K562 (cell line): ENCODE results near the gene AGPAT1. TPM values are rescaled to one million over a fixed set of nuclear protein-coding genes. Genes with fewer than 3 reads are reported as not detected.

Experiments used
- ADNP ChIP-seq: fragments of 200-800 bp; sonication (Bioruptor generic); IDR thresholded peaks from 2 replicates; pipeline ENCODE4 v1.6.1; 2016; ENCODE audit warnings: missing genetic modification characterization, missing compliant biosample characterization
- CBFA2T3 ChIP-seq: fragments of 450-650 bp; IDR thresholded peaks from 2 replicates; pipeline ENCODE4 v1.6.1; 2017
- CHD1 ChIP-seq: fragments of 200-600 bp; sonication (generic); IDR thresholded peaks from one replicate; pipeline ENCODE4 v1.6.1; 2012; ENCODE audit warnings: mild to moderate bottlenecking, moderate library complexity, low read length, inconsistent platforms
- ELF4 ChIP-seq: fragments of 450-650 bp; formaldehyde crosslinking; IDR thresholded peaks from 2 replicates; pipeline ENCODE4 v1.4.0; 2022; ENCODE audit warnings: missing genetic modification characterization
- ETV6 ChIP-seq, 3 experiments: fragments of 150-350 bp in 1 of 3; sonication (generic) in 1 of 3; formaldehyde crosslinking in 1 of 3; IDR thresholded peaks; 2 replicates each; pipeline versions ENCODE4 v1.6.1 to v1.8.0; 2014 to 2022; ENCODE audit warnings: borderline replicate concordance in 2 of 3, low read depth in 2 of 3, antibody characterized with exemption in 1 of 3, low read length in 1 of 3, mild to moderate bottlenecking in 1 of 3, missing genetic modification reagents in 1 of 3
- ILK ChIP-seq: fragments of 450-650 bp; IDR thresholded peaks from 2 replicates; pipeline ENCODE4 v1.6.1; 2016; ENCODE audit warnings: missing genetic modification characterization, low read depth, mild to moderate bottlenecking, missing compliant biosample characterization, moderate library complexity, borderline replicate concordance
- KAT8 ChIP-seq: fragments of 450-650 bp; IDR thresholded peaks from 2 replicates; pipeline ENCODE4 v1.6.1; 2016; ENCODE audit warnings: low read depth, mild to moderate bottlenecking
- RFX1 ChIP-seq: fragments of 450-650 bp; IDR thresholded peaks from 2 replicates; pipeline ENCODE4 v1.6.1; 2016; ENCODE audit warnings: mild to moderate bottlenecking, moderate library complexity
- SAP30 ChIP-seq: fragments of 200-600 bp; sonication (generic); IDR thresholded peaks from 2 replicates; pipeline ENCODE4 v1.6.1; 2012; ENCODE audit warnings: borderline replicate concordance, low read depth, mild to moderate bottlenecking, moderate library complexity, low read length, control low read depth, inconsistent platforms; ENCODE audit not compliant: insufficient read depth, poor library complexity, severe bottlenecking
- TSC22D4 ChIP-seq: fragments of 450-650 bp; IDR thresholded peaks from 2 replicates; pipeline ENCODE4 v1.6.1; 2016; ENCODE audit warnings: missing genetic modification characterization, missing biosample characterization, control low read depth
- XRCC4 ChIP-seq: IDR thresholded peaks from one replicate; pipeline ENCODE4 v1.6.1; 2011; ENCODE audit not compliant: insufficient read depth, insufficient read length; ENCODE audit errors: extremely low read depth
- ZNF124 ChIP-seq: sonication (generic); formaldehyde crosslinking; IDR thresholded peaks from 2 replicates; pipeline ENCODE4 v1.8.1; 2022; ENCODE audit warnings: missing genetic modification reagents
- ZNF263 ChIP-seq: sonication (generic); formaldehyde crosslinking; IDR thresholded peaks from 2 replicates; pipeline ENCODE4 v1.8.0; 2022; ENCODE audit warnings: mild to moderate bottlenecking, missing genetic modification reagents, borderline replicate concordance
- ZNF586 ChIP-seq: fragments of 450-650 bp; formaldehyde crosslinking; conservative IDR thresholded peaks from 2 replicates; pipeline ENCODE4 v1.4.0; 2020; ENCODE audit warnings: mild to moderate bottlenecking, moderate library complexity
- polyA plus RNA-seq, 8 experiments: library from polyadenylated mRNA; depleted of rRNA in 4 of 8; stranded (reverse) in 5 of 8; unstranded in 3 of 8; fragments of >200 nt; fragmentation: Nextera tagmentation in 2 of 8; fragmentation: Illumina TruSeq in 1 of 8; extraction: Ambion mirVana in 2 of 8; extraction: Trizol in 1 of 8; gene quantifications; 2 replicates each; pipeline versions ENCODE4 v1.2.1 to v1.2.3, GENCODE V29; 2011 to 2014; ENCODE audit warnings: inconsistent platforms in 1 of 8, missing spikeins in 1 of 8
- total RNA-seq, 7 experiments: library from RNA; depleted of rRNA in 6 of 7; stranded (reverse); fragments of >200 nt in 6 of 7; fragmentation: Illumina TruSeq in 2 of 7; extraction: Trizol in 2 of 7; gene quantifications; 2 replicates each; pipeline versions ENCODE4 v1.2.1 to v1.2.3, GENCODE V29; 2011 to 2021; ENCODE audit warnings: low replicate concordance in 1 of 7
- TF ChIP-seq, protein P1 (sequence below): sonication (generic); formaldehyde crosslinking; IDR thresholded peaks from 2 replicates; pipeline ENCODE4 v1.9.0; 2022; ENCODE audit warnings: mild to moderate bottlenecking, missing genetic modification reagents
- TF ChIP-seq, protein P2 (sequence below), 2 experiments: fragments of 200-800 bp in 1 of 2; sonication (Bioruptor generic) in 1 of 2; sonication (generic) in 1 of 2; formaldehyde crosslinking in 1 of 2; IDR thresholded peaks in 1 of 2; conservative IDR thresholded peaks in 1 of 2; 2 replicates each; pipeline versions ENCODE4 v1.5.0 to v1.6.1; 2016 to 2020; ENCODE audit warnings: missing compliant biosample characterization in 1 of 2, missing genetic modification characterization in 1 of 2, missing genetic modification reagents in 1 of 2
- TF ChIP-seq, protein P3 (sequence below): fragments of 450-650 bp; formaldehyde crosslinking; conservative IDR thresholded peaks from 2 replicates; pipeline ENCODE4 v1.4.0; 2022; ENCODE audit warnings: mild to moderate bottlenecking, missing genetic modification characterization
- TF ChIP-seq, protein P4 (sequence below): fragments of 450-650 bp; formaldehyde crosslinking; IDR thresholded peaks from 2 replicates; pipeline ENCODE4 v1.4.0; 2020; ENCODE audit warnings: mild to moderate bottlenecking, moderate library complexity
- TF ChIP-seq, protein P5 (sequence below): fragments of 250-450 bp; sonication (Bioruptor Pico); IDR thresholded peaks from 2 replicates; pipeline ENCODE4 v1.5.0; 2020; ENCODE audit warnings: mild to moderate bottlenecking, borderline replicate concordance

AGPAT1 gene
- total and polyA plus RNA-seq, 9 of the 15 experiments (the other 6 are each of a cell fraction or from before 2014, with no cell fraction given): 37.9 to 176 (median 69.4) TPM

DNA sequence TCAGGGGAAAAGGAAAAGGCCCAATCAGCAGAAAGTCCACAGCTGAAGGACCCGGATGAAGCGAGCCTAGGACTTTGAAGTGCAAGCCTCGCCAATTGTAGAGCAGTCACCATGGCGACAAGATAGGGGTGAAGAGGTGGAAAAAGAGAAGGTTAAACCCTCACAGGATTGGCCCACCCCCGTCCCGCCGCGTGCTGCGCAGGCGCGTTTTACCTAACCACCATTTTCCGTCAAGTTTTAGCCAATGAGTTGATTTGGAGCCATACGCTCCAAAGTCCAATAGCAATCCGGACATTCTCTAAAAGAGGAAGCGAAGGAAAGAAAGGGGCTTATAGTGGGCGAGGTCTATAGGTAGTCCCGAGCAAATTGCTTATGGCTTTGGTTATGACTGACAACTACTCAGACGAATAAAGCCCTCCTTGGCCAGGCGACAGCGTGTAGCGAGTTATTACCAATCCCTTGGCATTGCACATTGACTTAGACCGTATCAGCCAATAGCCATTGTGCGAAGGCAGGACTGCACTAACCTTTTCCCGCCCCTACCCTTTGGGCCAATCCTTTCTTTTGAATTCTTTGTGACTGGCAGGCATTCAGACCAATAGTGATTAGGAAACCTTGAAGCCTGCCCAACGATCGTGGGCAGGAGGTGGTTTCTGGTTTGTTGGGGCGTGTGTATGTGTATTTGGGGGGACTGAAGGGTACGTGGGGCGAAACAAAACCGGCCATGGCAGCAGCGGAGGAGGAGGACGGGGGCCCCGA lies 2.1 kb upstream of the AGPAT1 start, which contains the start of gene RNF5 (continued):
- TF ChIP-seq TSC22D4 (tag) (no peak), ZNF124 (CRISPR knock-in tag) (no peak), ADNP (tag) (no peak), RFX1 (peak; percentile 99), ILK (tag) (no peak), ELF4 (CRISPR knock-in tag) (no peak), ZNF263 (CRISPR knock-in tag) (no peak), CBFA2T3 (no peak), XRCC4 (no peak), CHD1 (peak; percentile 19), KAT8 (no peak), ZNF586 (CRISPR knock-in tag) (no peak), SAP30 (no peak), ETV6 (IDR thresholded peaks at IDR 0.05; ENCODE audit: borderline replicate concordance in 1 of 2, low read depth in 2 of 2, low read length in 1 of 2) (no peak), ETV6 (CRISPR knock-in tag; IDR thresholded peaks at IDR 0.05; ENCODE audit: borderline replicate concordance) (no peak)
- TF ChIP-seq, protein P1, sequence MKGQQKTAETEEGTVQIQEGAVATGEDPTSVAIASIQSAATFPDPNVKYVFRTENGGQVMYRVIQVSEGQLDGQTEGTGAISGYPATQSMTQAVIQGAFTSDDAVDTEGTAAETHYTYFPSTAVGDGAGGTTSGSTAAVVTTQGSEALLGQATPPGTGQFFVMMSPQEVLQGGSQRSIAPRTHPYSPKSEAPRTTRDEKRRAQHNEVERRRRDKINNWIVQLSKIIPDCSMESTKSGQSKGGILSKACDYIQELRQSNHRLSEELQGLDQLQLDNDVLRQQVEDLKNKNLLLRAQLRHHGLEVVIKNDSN: no peak
- TF ChIP-seq, protein P2, sequence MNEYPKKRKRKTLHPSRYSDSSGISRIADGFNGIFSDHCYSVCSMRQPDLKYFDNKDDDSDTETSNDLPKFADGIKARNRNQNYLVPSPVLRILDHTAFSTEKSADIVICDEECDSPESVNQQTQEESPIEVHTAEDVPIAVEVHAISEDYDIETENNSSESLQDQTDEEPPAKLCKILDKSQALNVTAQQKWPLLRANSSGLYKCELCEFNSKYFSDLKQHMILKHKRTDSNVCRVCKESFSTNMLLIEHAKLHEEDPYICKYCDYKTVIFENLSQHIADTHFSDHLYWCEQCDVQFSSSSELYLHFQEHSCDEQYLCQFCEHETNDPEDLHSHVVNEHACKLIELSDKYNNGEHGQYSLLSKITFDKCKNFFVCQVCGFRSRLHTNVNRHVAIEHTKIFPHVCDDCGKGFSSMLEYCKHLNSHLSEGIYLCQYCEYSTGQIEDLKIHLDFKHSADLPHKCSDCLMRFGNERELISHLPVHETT (CRISPR knock-in tag; conservative IDR thresholded peaks at IDR 0.05 in 1 of 2, IDR thresholded peaks at IDR 0.05 in 1 of 2): no peak; a peak in 1 of 4 replicates
- TF ChIP-seq, protein P3, sequence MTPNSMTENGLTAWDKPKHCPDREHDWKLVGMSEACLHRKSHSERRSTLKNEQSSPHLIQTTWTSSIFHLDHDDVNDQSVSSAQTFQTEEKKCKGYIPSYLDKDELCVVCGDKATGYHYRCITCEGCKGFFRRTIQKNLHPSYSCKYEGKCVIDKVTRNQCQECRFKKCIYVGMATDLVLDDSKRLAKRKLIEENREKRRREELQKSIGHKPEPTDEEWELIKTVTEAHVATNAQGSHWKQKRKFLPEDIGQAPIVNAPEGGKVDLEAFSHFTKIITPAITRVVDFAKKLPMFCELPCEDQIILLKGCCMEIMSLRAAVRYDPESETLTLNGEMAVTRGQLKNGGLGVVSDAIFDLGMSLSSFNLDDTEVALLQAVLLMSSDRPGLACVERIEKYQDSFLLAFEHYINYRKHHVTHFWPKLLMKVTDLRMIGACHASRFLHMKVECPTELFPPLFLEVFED (CRISPR knock-in tag): no peak
- TF ChIP-seq, protein P4, sequence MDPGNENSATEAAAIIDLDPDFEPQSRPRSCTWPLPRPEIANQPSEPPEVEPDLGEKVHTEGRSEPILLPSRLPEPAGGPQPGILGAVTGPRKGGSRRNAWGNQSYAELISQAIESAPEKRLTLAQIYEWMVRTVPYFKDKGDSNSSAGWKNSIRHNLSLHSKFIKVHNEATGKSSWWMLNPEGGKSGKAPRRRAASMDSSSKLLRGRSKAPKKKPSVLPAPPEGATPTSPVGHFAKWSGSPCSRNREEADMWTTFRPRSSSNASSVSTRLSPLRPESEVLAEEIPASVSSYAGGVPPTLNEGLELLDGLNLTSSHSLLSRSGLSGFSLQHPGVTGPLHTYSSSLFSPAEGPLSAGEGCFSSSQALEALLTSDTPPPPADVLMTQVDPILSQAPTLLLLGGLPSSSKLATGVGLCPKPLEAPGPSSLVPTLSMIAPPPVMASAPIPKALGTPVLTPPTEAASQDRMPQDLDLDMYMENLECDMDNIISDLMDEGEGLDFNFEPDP (CRISPR knock-in tag): no peak
- TF ChIP-seq, protein P5, sequence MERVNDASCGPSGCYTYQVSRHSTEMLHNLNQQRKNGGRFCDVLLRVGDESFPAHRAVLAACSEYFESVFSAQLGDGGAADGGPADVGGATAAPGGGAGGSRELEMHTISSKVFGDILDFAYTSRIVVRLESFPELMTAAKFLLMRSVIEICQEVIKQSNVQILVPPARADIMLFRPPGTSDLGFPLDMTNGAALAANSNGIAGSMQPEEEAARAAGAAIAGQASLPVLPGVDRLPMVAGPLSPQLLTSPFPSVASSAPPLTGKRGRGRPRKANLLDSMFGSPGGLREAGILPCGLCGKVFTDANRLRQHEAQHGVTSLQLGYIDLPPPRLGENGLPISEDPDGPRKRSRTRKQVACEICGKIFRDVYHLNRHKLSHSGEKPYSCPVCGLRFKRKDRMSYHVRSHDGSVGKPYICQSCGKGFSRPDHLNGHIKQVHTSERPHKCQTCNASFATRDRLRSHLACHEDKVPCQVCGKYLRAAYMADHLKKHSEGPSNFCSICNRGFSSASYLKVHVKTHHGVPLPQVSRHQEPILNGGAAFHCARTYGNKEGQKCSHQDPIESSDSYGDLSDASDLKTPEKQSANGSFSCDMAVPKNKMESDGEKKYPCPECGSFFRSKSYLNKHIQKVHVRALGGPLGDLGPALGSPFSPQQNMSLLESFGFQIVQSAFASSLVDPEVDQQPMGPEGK (CRISPR knock-in tag): no peak
